A549 treated with AZD9567 at 1 μM for 4 hours (cell line): Measurements from ENCODE around the gene MITF. TPM values are rescaled to one million over a fixed set of nuclear protein-coding genes. Genes with fewer than 3 reads are reported as not detected.

Experiments
- total RNA-seq: library from RNA; stranded (reverse); fragments of 200-300 nt; extraction: Qiagen RNA extraction; gene quantifications from 5 replicates; pipeline ENCODE4 v1.2.3, GENCODE V29; 2022; ENCODE audit not compliant: insufficient read depth

Gene MITF
- total RNA-seq, result 4.2 to 6.9 TPM (median 5.4 TPM) in 5 replicates

GRCh38 chr3:69739204-69740102 lies at the start of gene MITF:
MITF (plus strand) TSS chr3:69739464; CDS start chr3:69739598, 134 bp downstream.

GRCh38 chr3:69999140-70000027 lies 260.1 kb downstream of the MITF start, which contains the start of gene SAMMSON:
SAMMSON (plus strand) TSS chr3:69999733.

